K562 (cell line): ENCODE results near the gene MBD3. TPM values are rescaled to one million over a fixed set of nuclear protein-coding genes. Genes with fewer than 3 reads are reported as not detected.

Source experiments
- BHLHE40 ChIP-seq: IDR thresholded peaks from 2 replicates; pipeline ENCODE4 v1.6.1; 2011; ENCODE audit warnings: low read length, improper control_type of control experiment
- BRD4 ChIP-seq: fragments of 200-600 bp; sonication (generic); IDR thresholded peaks from 2 replicates; pipeline ENCODE4 v1.6.1; 2017; ENCODE audit warnings: inconsistent platforms
- CBX3 ChIP-seq, 2 experiments: IDR thresholded peaks; 1 replicate in 1 of 2; 2 replicates in 1 of 2; pipeline ENCODE4 v1.6.1; 2012; ENCODE audit warnings: inconsistent platforms in 2 of 2, low read length in 2 of 2, borderline replicate concordance in 1 of 2, control low read depth in 1 of 2
- CREB5 ChIP-seq: fragments of 250-450 bp; sonication (Bioruptor Pico); IDR thresholded peaks from 2 replicates; pipeline ENCODE4 v1.5.0; 2020; ENCODE audit warnings: mild to moderate bottlenecking
- DMBX1 ChIP-seq: fragments of 250-450 bp; sonication (Bioruptor Pico); IDR thresholded peaks from 2 replicates; pipeline ENCODE4 v1.8.0; 2022; ENCODE audit warnings: inconsistent platforms, mild to moderate bottlenecking, moderate library complexity, borderline replicate concordance
- ERF ChIP-seq: fragments of 450-650 bp; formaldehyde crosslinking; IDR thresholded peaks from 2 replicates; pipeline ENCODE4 v1.4.0; 2020; ENCODE audit warnings: mild to moderate bottlenecking, mixed read lengths
- ETV6 ChIP-seq, 3 experiments: fragments of 150-350 bp in 1 of 3; sonication (generic) in 1 of 3; formaldehyde crosslinking in 1 of 3; IDR thresholded peaks; 2 replicates each; pipeline versions ENCODE4 v1.6.1 to v1.8.0; 2014 to 2022; ENCODE audit warnings: borderline replicate concordance in 2 of 3, low read depth in 2 of 3, antibody characterized with exemption in 1 of 3, low read length in 1 of 3, mild to moderate bottlenecking in 1 of 3, missing genetic modification reagents in 1 of 3
- KDM5B ChIP-seq: fragments of 200-600 bp; sonication (generic); IDR thresholded peaks from 2 replicates; pipeline ENCODE4 v1.6.1; 2012; ENCODE audit warnings: low read depth, mild to moderate bottlenecking, moderate library complexity, low read length, control low read depth, inconsistent platforms; ENCODE audit not compliant: insufficient replicate concordance
- L3MBTL2 ChIP-seq: fragments of 450-650 bp; IDR thresholded peaks from 2 replicates; pipeline ENCODE4 v1.6.1; 2016; ENCODE audit warnings: mild to moderate bottlenecking, moderate library complexity
- MYC ChIP-seq, 2 experiments: fragments of 250-450 bp in 1 of 2; sonication (Bioruptor Pico) in 1 of 2; IDR thresholded peaks; 2 replicates each; pipeline versions ENCODE4 v1.5.1 to v1.6.1; 2012 to 2021; ENCODE audit warnings: low read depth in 2 of 2, borderline replicate concordance in 1 of 2, improper control_type of control experiment in 1 of 2, low read length in 1 of 2, mild to moderate bottlenecking in 1 of 2, moderate library complexity in 1 of 2
- SAP30 ChIP-seq: fragments of 200-600 bp; sonication (generic); IDR thresholded peaks from 2 replicates; pipeline ENCODE4 v1.6.1; 2012; ENCODE audit warnings: borderline replicate concordance, low read depth, mild to moderate bottlenecking, moderate library complexity, low read length, control low read depth, inconsistent platforms; ENCODE audit not compliant: insufficient read depth, poor library complexity, severe bottlenecking
- SNIP1 ChIP-seq: fragments of 450-650 bp; IDR thresholded peaks from 2 replicates; pipeline ENCODE4 v1.7.1; 2017; ENCODE audit warnings: low read depth, mild to moderate bottlenecking
- SP2 ChIP-seq: IDR thresholded peaks from 2 replicates; pipeline ENCODE4 v1.6.1; 2011; ENCODE audit warnings: mild to moderate bottlenecking, low read depth, low read length, moderate library complexity; ENCODE audit not compliant: poor library complexity, severe bottlenecking; ENCODE audit errors: extremely low read depth
- TAF15 ChIP-seq: fragments of 200-400 bp; formaldehyde crosslinking; IDR thresholded peaks from 2 replicates; pipeline ENCODE4 v1.6.1; 2017; ENCODE audit warnings: mild to moderate bottlenecking, low read depth, low read length, moderate library complexity
- VEZF1 ChIP-seq: fragments of 200-800 bp; sonication (Bioruptor generic); IDR thresholded peaks from 2 replicates; pipeline ENCODE4 v1.6.1; 2017; ENCODE audit warnings: missing genetic modification characterization, missing compliant biosample characterization
- XRCC4 ChIP-seq: IDR thresholded peaks from one replicate; pipeline ENCODE4 v1.6.1; 2011; ENCODE audit not compliant: insufficient read depth, insufficient read length; ENCODE audit errors: extremely low read depth
- ZBTB5 ChIP-seq: fragments of 450-650 bp; IDR thresholded peaks from 2 replicates; pipeline ENCODE4 v1.6.1; 2017; ENCODE audit warnings: antibody characterized with exemption
- ZEB2 ChIP-seq: fragments of 450-650 bp; IDR thresholded peaks from 2 replicates; pipeline ENCODE4 v1.6.1; 2016
- ZNF583 ChIP-seq: fragments of 250-450 bp; sonication (Bioruptor Pico); IDR thresholded peaks from 2 replicates; pipeline ENCODE4 v1.4.0; 2020
- ZNF717 ChIP-seq: fragments of 250-450 bp; sonication (Bioruptor Pico); IDR thresholded peaks from 2 replicates; pipeline ENCODE4 v1.5.0; 2021
- ZNF75A ChIP-seq: fragments of 450-650 bp; formaldehyde crosslinking; IDR thresholded peaks from 2 replicates; pipeline ENCODE4 v1.4.0; 2020; ENCODE audit warnings: mild to moderate bottlenecking
- ZNF785 ChIP-seq: fragments of 250-450 bp; sonication (Bioruptor Pico); IDR thresholded peaks from 2 replicates; pipeline ENCODE4 v1.4.0; 2020; ENCODE audit warnings: mild to moderate bottlenecking
- ZNF830 ChIP-seq: fragments of 250-450 bp; sonication (Bioruptor Pico); IDR thresholded peaks from 2 replicates; pipeline ENCODE4 v1.5.0; 2021; ENCODE audit warnings: mild to moderate bottlenecking
- polyA plus RNA-seq, 8 experiments: library from polyadenylated mRNA; depleted of rRNA in 4 of 8; stranded (reverse) in 5 of 8; unstranded in 3 of 8; fragments of >200 nt; fragmentation: Nextera tagmentation in 2 of 8; fragmentation: Illumina TruSeq in 1 of 8; extraction: Ambion mirVana in 2 of 8; extraction: Trizol in 1 of 8; gene quantifications; 2 replicates each; pipeline versions ENCODE4 v1.2.1 to v1.2.3, GENCODE V29; 2011 to 2014; ENCODE audit warnings: inconsistent platforms in 1 of 8, missing spikeins in 1 of 8
- total RNA-seq, 7 experiments: library from RNA; depleted of rRNA in 6 of 7; stranded (reverse); fragments of >200 nt in 6 of 7; fragmentation: Illumina TruSeq in 2 of 7; extraction: Trizol in 2 of 7; gene quantifications; 2 replicates each; pipeline versions ENCODE4 v1.2.1 to v1.2.3, GENCODE V29; 2011 to 2021; ENCODE audit warnings: low replicate concordance in 1 of 7

The MBD3 gene
- total and polyA plus RNA-seq, 9 of the 15 experiments (the other 6 are each of a cell fraction or from before 2014, with no cell fraction given) = 0.24 to 137 (median 30.9) TPM

DNA sequence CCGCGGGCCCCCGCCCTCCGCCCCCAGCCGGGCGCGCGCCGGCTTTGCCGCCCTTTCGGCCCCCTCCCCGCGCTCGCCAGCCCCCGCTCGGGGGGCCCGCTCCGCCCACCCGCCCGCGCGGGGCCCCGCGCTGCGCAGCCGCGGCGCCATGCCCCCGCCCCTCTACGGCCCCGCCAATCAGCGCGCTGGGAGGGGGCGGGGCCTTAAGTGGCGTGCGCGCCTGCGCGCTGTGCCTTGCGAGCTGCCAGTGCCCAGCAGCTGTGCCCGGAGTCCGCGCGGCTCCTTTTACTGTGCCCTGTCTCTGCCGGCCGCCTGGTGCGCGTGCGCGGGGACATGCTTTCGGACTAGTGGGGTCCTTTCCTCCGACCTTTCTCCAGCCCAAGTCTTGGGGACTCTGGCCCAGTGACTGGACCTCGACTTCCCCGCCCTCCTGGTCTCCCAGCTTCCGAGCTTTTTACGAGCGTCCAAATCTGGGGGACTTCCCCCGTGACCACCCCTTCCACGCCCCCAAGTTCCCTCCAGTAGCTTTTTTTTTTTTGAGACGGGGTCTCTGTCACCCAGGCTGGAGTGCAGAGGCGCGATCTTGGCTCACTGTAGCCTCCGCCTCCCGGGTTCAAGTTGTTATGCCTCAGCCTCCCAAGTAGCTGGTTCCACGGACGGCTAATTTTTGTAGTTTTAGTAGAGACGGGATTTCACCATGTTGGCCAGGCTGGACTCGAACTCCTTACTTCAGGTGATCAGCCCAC lies at the start of gene MBD3 (continued):
- peak; percentile 98 for TF ChIP-seq VEZF1 (CRISPR knock-in tag)
- TF ChIP-seq BHLHE40 = no peak
- TF ChIP-seq SNIP1 = no peak
- no peak for TF ChIP-seq CREB5
- no peak for TF ChIP-seq ZBTB5
- no peak for TF ChIP-seq ZNF583 (CRISPR knock-in tag)
- TF ChIP-seq TAF15 = no peak
- TF ChIP-seq SAP30 = no peak
- TF ChIP-seq MYC (IDR thresholded peaks at IDR 0.05; ENCODE audit: low read depth, low read length) = no peak
- no peak for TF ChIP-seq MYC (CRISPR knock-in tag; IDR thresholded peaks at IDR 0.05; ENCODE audit: borderline replicate concordance, low read depth)
- no peak for TF ChIP-seq DMBX1 (CRISPR knock-in tag)
- TF ChIP-seq L3MBTL2 = peak; percentile 40
- TF ChIP-seq CBX3 (IDR thresholded peaks at IDR 0.05; ENCODE audit: borderline replicate concordance in 1 of 2, low read length in 2 of 2) = no peak
- TF ChIP-seq BRD4 = no peak
- no peak for TF ChIP-seq ETV6 (IDR thresholded peaks at IDR 0.05; ENCODE audit: borderline replicate concordance in 1 of 2, low read depth in 2 of 2, low read length in 1 of 2)
- no peak for TF ChIP-seq ETV6 (CRISPR knock-in tag; IDR thresholded peaks at IDR 0.05; ENCODE audit: borderline replicate concordance)
- TF ChIP-seq ERF (CRISPR knock-in tag) = 0 out of 2 replicates have a peak, but pooled peaks have one; percentile 49
- TF ChIP-seq XRCC4 = no peak
- TF ChIP-seq ZNF830 (CRISPR knock-in tag) = no peak
- TF ChIP-seq KDM5B = peak; percentile 60
- TF ChIP-seq ZNF75A (CRISPR knock-in tag) = no peak
- no peak for TF ChIP-seq ZNF785
- no peak for TF ChIP-seq ZNF717 (CRISPR knock-in tag)
- TF ChIP-seq ZEB2 = no peak
- no peak for TF ChIP-seq SP2
